ENCODE results near the gene FOXD4. TPM values are rescaled to one million over a fixed set of nuclear protein-coding genes. Genes with fewer than 3 reads are reported as not detected.
"Not testable (repeated sequence)": the region's sequence is repeated elsewhere in the genome, so short reads cannot be mapped to it uniquely, and the experiment has no call there.

Gene FOXD4
- not detected for polyA plus RNA-seq

GRCh38 chr9:117995-118467 lies at the start of gene FOXD4:
Gene FOXD4 (minus strand): TSS chr9:118417. CDS start chr9:118119, 298 bp downstream.
- H3K36me3 Mint-ChIP-seq, H3K9me3 Mint-ChIP-seq: not testable (repeated sequence)
- H3K4me1 Mint-ChIP-seq: peaks cover 5 to 13% (median 8%) of the 10 kb centered on the region in 3 donors
- H3K4me3 Mint-ChIP-seq: peak within 1 kb of the TSS; percentile 68 to 91 (median 85)
- H3K27ac Mint-ChIP-seq: peak within 1 kb of the TSS in 2 of 3 donors; percentile 72 to 87
- H3K27me3 Mint-ChIP-seq: peaks cover 27% of the 10 kb centered on the region

DNA sequence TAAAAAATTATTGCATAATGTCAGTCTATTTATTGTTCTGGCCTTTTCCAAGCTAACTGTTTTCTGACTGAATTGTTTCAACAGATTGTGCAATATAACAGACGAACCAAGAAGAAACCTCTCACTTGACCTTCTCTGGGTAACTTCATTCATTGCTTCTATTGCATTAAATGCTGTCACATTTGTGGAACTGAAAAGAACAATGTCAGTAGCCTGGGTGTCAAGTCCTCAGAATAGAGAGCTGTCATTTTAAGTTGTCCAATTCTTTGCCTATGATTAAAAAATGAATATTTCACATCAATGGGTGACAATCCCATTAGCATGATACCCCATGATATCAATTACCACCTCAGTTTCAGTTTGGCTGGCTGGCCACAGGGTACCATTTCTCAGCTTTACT lies 41.7 kb upstream of the FOXD4 start:
- not testable (repeated sequence) for H3K4me3 Mint-ChIP-seq

DNA sequence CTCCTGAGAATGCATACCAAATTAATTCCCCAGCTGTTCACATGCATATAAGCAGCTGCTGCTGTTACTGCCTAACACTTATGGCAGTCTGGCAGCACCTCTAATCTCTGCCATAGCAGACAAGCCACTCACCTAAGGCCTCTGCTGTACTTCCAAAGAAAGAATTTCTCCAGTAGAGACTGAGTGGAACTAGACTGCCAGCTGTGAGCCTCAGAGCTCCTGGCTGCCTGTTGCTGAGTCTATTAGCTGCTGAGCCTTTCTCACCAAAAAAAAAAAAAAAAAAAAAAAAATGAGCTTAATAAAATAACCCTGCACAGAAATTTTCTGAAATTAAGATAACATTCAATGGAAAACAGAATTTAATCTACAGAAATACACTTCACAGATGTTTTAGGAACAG lies 33.0 kb upstream of the FOXD4 start:
- not testable (repeated sequence) for H3K27me3 Mint-ChIP-seq, H3K9me3 Mint-ChIP-seq, H3K4me1 Mint-ChIP-seq, H3K4me3 Mint-ChIP-seq, H3K36me3 Mint-ChIP-seq, H3K27ac Mint-ChIP-seq

More for the DNA sequence above, 41.7 kb upstream of the FOXD4 start:
- H3K36me3 Mint-ChIP-seq, H3K9me3 Mint-ChIP-seq, H3K27ac Mint-ChIP-seq, H3K4me1 Mint-ChIP-seq, H3K27me3 Mint-ChIP-seq: not testable (repeated sequence)

- not testable (repeated sequence) for H3K4me1 Mint-ChIP-seq, H3K36me3 Mint-ChIP-seq, H3K27me3 Mint-ChIP-seq, H3K27ac Mint-ChIP-seq, H3K9me3 Mint-ChIP-seq, H3K4me3 Mint-ChIP-seq
These were observed 21.7 kb upstream of the FOXD4 start for GRCh38 chr9:139880-140279.

DNA sequence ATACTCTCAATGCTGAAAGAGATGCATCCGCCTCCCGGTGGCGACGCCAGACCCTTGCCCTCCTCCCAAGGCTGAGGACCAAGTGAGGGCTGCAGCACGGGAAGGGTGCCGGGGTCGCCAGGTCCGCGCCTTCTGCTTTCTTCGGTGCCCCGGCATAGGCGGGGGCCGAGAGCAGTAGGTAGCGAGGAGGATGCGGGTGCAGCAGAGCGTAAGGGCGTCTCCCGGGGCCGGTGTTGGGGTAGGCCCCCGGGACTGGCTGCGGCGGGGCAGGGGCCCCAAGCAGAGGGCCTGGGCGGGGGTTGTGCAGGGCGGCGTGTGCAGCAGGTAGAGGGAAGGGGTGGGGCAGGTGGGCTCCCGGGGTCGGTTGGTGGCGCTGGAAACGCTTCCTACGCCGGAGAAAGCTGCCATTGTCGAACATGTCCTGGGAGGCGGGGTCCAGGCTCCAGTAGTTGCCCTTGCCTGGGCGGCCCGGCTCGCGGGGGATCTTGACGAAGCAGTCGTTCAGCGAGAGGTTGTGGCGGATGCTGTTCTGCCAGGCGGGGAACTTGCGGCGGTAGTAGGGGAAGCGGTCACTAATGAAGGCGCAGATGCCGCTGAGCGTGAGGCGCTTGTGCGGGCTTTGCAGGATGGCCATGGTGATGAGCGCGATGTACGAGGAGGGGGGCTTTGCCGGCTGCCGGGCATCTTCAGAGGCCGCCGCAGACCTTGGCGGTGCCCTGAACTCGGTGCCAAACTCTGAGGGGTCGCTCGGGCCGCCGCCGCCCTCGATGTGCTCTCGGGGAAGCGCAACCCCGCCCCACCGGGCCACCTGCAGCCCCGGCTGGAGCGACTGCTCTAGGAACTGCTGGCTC lies 848 bp downstream of the FOXD4 start:
- peak overlapping the region; percentile 68 to 91 (median 85) for H3K4me3 Mint-ChIP-seq
- H3K4me1 Mint-ChIP-seq: peaks cover 5 to 13% (median 8%) of the 10 kb centered on the region in 3 donors
- H3K27me3 Mint-ChIP-seq: peaks cover 32% of the 10 kb centered on the region
- H3K27ac Mint-ChIP-seq: peak overlapping the region in 2 of 3 donors; percentile 72 to 87
- not testable (repeated sequence) for H3K36me3 Mint-ChIP-seq, H3K9me3 Mint-ChIP-seq

DNA sequence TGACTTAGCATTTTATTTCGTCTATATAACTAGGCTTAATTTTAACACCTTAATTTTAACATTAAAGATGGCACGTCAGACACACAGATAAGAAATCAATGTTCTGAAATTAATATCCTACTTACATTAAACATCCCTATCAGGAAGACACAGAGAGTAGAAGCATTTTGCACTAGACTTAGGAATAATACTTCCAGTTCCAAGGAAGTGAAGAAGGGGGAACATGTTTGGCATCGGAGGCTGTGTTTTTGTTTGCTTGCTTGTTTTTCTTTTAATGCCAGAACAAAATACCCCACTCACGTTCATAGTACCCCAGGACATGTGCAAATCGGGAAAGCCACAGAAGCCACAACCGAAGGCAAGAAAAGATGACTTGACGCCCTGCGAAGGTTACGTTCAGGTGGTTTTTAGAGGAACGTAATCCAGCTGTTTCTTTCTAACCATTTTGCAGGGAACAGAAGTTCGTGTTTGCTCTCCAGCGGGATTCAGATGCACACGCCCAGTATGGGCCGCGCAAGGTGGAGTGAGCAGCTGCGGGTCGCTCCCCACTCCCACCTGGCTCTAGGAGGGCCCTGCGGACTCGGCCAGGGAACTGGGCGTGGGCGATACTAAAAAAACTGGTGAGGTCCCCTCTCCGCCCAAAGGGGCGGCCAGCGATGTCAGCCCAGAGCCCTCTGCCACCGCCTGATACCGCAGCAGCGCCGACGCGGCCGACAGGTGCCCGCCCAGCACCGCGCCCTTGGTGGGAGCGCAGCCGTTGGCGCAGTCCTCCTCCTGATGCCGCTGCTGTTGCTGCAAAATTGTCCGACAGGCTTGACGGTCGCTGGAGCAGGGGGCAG lies 1.8 kb downstream of the FOXD4 start:
- Mint-ChIP-seq H3K27me3 (peaks cover 33% of the 10 kb centered on the region), H3K27ac (peak overlapping the region; percentile 77 to 90 (median 82)), H3K4me3 (peak overlapping the region in 3 of 4 donors; percentile 2 to 54 (median 43)), H3K4me1 (peaks cover 5 to 13% (median 8%) of the 10 kb centered on the region in 3 donors)
- H3K9me3 Mint-ChIP-seq, H3K36me3 Mint-ChIP-seq: not testable (repeated sequence)

GRCh38 chr9:115118-115451 lies 3.1 kb downstream of the FOXD4 start:
- peak overlapping the region in 3 of 4 donors; percentile 65 to 91 (median 71) for H3K4me3 Mint-ChIP-seq
- H3K36me3 Mint-ChIP-seq, H3K9me3 Mint-ChIP-seq: not testable (repeated sequence)
- H3K27me3 Mint-ChIP-seq: peaks cover 33% of the 10 kb centered on the region
- H3K27ac Mint-ChIP-seq: peak overlapping the region; percentile 91 to 98 (median 94)
- peaks cover 5 to 13% (median 8%) of the 10 kb centered on the region in 3 donors for H3K4me1 Mint-ChIP-seq

DNA sequence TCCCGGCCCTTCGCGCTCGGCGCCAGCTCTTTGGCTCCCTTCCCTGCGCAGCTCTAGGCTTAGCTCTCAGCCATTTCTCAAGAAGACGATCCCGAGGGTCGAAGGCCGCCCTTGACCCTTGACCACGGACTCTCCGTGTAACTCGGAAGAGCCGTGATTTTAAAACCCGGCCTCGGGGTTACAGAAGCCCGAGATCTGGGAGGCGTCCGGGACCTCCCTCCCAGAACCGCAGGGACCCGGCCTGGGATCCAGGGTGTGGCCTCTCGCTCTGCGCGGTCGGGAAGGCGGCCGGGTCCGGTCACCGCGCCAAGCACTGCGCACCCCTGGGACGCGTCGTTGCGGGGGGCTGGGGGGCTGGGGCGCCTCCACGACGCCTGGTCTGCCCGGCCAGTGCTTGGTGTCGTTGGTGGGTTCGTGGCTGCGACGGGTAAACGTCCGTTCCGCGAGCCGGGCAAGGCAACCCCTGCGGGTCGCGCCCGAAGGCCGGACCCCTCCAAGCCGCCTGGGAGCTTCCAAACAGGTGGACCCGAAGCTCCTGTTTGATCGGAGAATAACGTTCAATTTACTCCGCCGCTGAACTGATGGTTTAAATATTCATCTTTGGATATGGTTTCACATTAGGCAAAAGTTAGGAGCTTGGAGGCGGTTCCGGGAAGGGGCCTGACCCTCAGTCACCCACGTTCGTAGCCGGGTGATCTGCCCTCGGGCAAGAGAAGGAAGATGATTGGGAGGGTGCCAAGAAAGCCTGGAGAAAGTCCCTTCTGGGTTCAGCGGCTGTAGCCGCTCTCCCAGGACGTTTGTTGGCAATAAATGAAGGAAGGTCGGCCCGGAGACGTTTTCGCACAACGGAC lies 3.7 kb downstream of the FOXD4 start:
- H3K9me3 Mint-ChIP-seq, H3K36me3 Mint-ChIP-seq: not testable (repeated sequence)
- H3K4me1 Mint-ChIP-seq: peaks cover 5 to 13% (median 8%) of the 10 kb centered on the region in 3 donors
- H3K27me3 Mint-ChIP-seq: peaks cover 36% of the 10 kb centered on the region
- H3K4me3 Mint-ChIP-seq: peak overlapping the region; percentile 73 to 91 (median 82)
- peak overlapping the region; percentile 91 to 98 (median 94) for H3K27ac Mint-ChIP-seq

- H3K27ac Mint-ChIP-seq: peak overlapping the region; percentile 86 to 98 (median 94)
- H3K27me3 Mint-ChIP-seq: peaks cover 40% of the 10 kb centered on the region
- peaks cover 5 to 14% (median 8%) of the 10 kb centered on the region in 3 donors for H3K4me1 Mint-ChIP-seq
- H3K9me3 Mint-ChIP-seq, H3K36me3 Mint-ChIP-seq: not testable (repeated sequence)
- H3K4me3 Mint-ChIP-seq: peak overlapping the region; percentile 73 to 86 (median 80)
These were observed 4.5 kb downstream of the FOXD4 start for GRCh38 chr9:113468-114266.

GRCh38 chr9:112589-113467 lies 5.4 kb downstream of the FOXD4 start:
- H3K4me1 Mint-ChIP-seq: peaks cover 5 to 12% (median 6%) of the 10 kb centered on the region in 3 donors
- H3K9me3 Mint-ChIP-seq, H3K36me3 Mint-ChIP-seq: not testable (repeated sequence)
- peak overlapping the region in 3 of 4 donors; percentile 45 to 72 (median 65) for H3K4me3 Mint-ChIP-seq
- peaks cover 40% of the 10 kb centered on the region for H3K27me3 Mint-ChIP-seq
- peak overlapping the region; percentile 73 to 87 (median 73) for H3K27ac Mint-ChIP-seq

DNA sequence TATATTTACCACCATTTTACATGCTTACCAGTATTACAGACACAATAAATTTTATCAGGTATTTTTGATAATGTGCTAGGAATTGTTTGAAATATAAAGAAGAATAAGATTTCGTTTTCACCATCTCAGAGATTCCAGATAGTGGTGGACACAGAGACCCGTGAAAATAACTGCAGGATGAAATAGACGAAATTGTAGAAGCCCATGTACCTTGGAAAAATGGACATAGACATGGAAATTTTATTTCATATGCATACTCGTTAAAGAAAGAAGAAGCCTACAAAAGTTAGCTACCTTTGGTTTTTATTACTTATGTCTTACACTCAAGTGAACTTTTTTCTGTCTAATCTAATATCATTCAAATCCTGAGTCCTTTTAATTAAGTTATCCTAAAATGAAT lies 7.5 kb downstream of the FOXD4 start:
- H3K36me3 Mint-ChIP-seq, H3K4me1 Mint-ChIP-seq, H3K9me3 Mint-ChIP-seq, H3K27ac Mint-ChIP-seq, H3K4me3 Mint-ChIP-seq: not testable (repeated sequence)
- peaks cover 34% of the 10 kb centered on the region for H3K27me3 Mint-ChIP-seq

DNA sequence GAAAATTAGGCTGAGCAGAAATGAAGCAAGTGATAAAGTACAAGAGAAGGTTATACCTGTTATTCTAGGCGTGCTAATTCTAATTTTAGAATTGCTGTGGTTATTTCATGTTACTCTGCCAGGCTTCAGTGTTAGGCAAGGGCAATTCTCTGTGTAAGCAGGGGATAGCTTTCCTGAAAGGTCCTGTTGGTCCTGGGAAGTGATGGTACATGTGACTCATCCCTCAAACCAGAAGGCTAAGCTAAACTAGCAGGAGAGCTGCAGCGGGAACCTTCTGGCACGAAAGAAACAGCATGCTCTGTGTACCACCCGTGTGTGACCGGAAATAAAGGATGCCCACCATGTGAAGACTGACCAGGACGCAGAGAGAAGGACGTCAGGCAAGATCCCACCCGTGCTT lies 8.7 kb downstream of the FOXD4 start:
- H3K4me3 Mint-ChIP-seq, H3K36me3 Mint-ChIP-seq, H3K4me1 Mint-ChIP-seq, H3K9me3 Mint-ChIP-seq: not testable (repeated sequence)
- Mint-ChIP-seq H3K27ac (peak overlapping the region in 1 of 3 donors; percentile 20), H3K27me3 (peaks cover 31% of the 10 kb centered on the region)

DNA sequence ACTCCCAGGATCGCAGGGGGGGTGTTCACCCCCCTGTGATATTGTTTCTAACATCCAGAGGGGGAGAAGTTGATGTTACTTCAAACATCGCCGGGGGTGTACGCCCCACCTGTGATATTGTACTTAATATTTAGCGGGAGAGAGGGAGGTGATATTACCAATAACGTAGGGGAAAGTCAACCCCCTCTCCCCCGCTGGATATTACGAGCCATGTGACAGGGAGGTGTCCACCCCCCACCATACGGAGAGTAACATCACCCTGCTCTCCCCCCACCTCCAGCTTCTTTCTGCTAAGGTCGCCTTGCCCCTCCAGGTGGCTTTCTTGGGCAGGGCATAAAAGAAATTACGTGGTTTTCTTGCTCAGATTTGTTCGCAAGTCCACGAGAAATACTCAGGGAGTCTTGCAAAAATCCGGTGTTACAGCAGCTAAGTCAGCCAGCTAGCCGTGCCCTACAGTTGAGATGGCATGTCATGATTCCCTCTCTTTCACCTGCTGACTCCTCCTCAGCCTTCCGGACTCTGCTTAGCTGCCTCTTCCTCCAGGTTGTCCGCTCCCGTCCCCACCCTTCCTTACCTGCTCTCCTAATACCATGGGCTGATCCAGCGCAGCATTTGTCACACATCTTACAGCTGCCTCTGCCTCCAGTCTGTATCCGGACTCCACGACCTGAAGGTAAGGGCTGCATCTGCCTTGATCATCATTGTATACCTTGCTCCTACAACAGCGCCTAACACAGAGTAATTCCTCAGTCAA lies 9.3 kb downstream of the FOXD4 start:
- Mint-ChIP-seq H3K27me3 (peaks cover 28% of the 10 kb centered on the region), H3K27ac (peak overlapping the region in 1 of 3 donors; percentile 20)
- H3K4me3 Mint-ChIP-seq, H3K9me3 Mint-ChIP-seq, H3K36me3 Mint-ChIP-seq, H3K4me1 Mint-ChIP-seq: not testable (repeated sequence)
